GM18498 (cell line): Measurements from ENCODE around the gene MYL6B.

ENCODE experiments used
- ATAC-seq: cut with Tn5 transposase; IDR thresholded peaks from one replicate; pipeline ENCODE4 v1.9.1; 2021; ENCODE audit warnings: mild to moderate bottlenecking, moderate library complexity; ENCODE audit not compliant: unreplicated experiment

MYL6B gene

DNA sequence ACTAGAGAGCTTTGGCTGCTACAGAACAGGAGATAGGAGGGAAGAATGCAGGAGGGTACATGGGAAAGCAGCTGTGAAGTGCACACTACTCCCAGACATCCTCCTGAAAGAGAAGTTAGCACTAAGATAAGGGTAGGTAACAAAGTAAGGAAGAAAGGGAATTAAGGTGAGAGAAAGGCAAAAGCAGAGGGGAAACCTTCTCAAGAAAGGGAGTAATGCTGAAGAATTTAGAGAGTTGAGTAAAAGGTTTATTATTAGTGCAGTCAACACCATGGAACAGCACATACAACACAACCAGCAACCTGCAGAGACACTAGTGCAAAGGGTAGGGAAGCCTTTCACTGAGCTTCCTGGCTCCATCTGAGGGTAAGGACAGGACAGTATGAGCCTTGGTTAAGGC lies 51.9 kb downstream of the MYL6B start:
- no peak for ATAC-seq

DNA sequence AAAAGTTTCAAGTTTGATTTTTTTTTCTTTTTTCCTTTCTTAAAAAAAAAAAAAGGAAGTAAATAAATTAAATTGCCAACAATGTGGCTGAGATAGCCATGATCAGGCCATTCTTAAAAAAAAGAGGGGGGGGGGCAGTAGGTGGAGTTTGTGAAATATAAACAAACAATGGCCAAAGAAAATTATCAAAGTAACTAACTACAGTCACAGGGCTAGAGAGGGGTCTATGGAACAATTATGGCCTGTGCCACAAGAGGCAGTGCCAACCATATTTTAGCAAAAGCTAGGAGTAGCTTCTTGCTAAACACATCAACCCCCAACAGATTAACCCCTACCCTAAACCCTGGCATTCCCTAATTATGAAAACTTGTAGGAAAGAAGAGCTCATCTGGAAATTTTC lies 53.1 kb downstream of the MYL6B start:
- no peak for ATAC-seq

GRCh38 chr12:56206452-56207166 lies 54.2 kb downstream of the MYL6B start:
- ATAC-seq, result no peak
